PFSK-1 (cell line): ENCODE measurements around the gene KRT80.

Experiments
- FOXP2 ChIP-seq: optimal IDR thresholded peaks from 2 replicates; pipeline ENCODE3; 2011; ENCODE audit warnings: borderline replicate concordance, control low read depth, inconsistent platforms; ENCODE audit not compliant: insufficient read depth; ENCODE audit errors: extremely low read length, extremely low read depth
- POLR2AphosphoS5 ChIP-seq: IDR thresholded peaks from 2 replicates; pipeline ENCODE4 v1.6.1; 2012; ENCODE audit warnings: low read depth, mild to moderate bottlenecking, control low read depth, low read length, moderate library complexity
- SIN3A ChIP-seq: IDR thresholded peaks from 2 replicates; pipeline ENCODE4 v1.6.1; 2012; ENCODE audit warnings: mild to moderate bottlenecking, low read length, moderate library complexity, borderline replicate concordance; ENCODE audit not compliant: insufficient read depth
- TAF1 ChIP-seq: IDR thresholded peaks from 2 replicates; pipeline ENCODE4 v1.6.1; 2012; ENCODE audit warnings: low read length, control low read depth, borderline replicate concordance; ENCODE audit not compliant: insufficient read depth
- TF ChIP-seq, protein P1 (sequence below), 2 experiments: IDR thresholded peaks; 2 replicates each; pipeline versions ENCODE4 v1.6.1 to v1.8.0; 2011 to 2012; ENCODE audit warnings: low read depth in 2 of 2, low read length in 2 of 2, control low read depth in 1 of 2, inconsistent platforms in 1 of 2, mild to moderate bottlenecking in 1 of 2, moderate library complexity in 1 of 2; ENCODE audit not compliant: insufficient read depth in 1 of 2

The KRT80 gene

DNA sequence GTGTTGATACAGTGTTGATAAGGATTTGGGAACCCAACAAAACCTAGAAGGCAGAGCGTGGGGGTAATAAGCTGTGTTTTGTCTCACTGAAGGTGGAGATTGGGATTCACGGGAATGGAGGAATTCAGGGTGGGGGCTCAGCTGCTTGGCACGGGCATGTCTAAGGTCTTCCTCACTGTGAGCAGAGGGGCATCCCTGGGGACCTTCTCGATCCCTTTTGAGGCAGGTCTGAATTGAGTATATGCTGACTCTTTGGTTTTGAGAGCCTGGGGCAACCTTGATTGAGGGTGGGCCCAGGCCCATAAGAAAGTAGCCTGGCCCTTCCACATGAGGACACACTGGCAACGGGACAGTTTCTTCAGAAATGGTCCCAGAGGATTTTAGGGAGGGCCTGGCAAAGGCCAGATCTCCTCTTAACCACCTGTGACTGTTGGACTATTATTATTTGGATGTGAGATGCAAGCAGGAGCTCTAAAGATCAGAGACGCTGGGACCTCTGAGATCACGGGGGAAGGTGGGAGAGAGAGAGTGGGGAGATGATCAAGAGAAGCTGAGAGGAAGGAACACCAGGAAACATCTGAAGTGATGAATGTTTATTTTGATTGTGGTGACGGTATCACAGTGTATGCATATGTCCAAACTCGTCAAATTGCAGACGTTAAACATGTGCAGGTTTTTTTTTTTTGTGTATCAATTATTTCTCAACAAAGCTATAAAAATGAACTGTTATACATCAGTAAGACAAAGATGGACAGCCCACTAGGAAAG is 63.9 kb downstream of the KRT80 start:
- TF ChIP-seq FOXP2 = no peak
- TF ChIP-seq TAF1 = no peak
- TF ChIP-seq, protein P1, sequence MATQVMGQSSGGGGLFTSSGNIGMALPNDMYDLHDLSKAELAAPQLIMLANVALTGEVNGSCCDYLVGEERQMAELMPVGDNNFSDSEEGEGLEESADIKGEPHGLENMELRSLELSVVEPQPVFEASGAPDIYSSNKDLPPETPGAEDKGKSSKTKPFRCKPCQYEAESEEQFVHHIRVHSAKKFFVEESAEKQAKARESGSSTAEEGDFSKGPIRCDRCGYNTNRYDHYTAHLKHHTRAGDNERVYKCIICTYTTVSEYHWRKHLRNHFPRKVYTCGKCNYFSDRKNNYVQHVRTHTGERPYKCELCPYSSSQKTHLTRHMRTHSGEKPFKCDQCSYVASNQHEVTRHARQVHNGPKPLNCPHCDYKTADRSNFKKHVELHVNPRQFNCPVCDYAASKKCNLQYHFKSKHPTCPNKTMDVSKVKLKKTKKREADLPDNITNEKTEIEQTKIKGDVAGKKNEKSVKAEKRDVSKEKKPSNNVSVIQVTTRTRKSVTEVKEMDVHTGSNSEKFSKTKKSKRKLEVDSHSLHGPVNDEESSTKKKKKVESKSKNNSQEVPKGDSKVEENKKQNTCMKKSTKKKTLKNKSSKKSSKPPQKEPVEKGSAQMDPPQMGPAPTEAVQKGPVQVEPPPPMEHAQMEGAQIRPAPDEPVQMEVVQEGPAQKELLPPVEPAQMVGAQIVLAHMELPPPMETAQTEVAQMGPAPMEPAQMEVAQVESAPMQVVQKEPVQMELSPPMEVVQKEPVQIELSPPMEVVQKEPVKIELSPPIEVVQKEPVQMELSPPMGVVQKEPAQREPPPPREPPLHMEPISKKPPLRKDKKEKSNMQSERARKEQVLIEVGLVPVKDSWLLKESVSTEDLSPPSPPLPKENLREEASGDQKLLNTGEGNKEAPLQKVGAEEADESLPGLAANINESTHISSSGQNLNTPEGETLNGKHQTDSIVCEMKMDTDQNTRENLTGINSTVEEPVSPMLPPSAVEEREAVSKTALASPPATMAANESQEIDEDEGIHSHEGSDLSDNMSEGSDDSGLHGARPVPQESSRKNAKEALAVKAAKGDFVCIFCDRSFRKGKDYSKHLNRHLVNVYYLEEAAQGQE (IDR thresholded peaks at IDR 0.05; ENCODE audit: insufficient read depth in 1 of 2, low read depth in 2 of 2, low read length in 2 of 2) = no peak
- TF ChIP-seq SIN3A = no peak
- TF ChIP-seq POLR2AphosphoS5 = no peak

DNA sequence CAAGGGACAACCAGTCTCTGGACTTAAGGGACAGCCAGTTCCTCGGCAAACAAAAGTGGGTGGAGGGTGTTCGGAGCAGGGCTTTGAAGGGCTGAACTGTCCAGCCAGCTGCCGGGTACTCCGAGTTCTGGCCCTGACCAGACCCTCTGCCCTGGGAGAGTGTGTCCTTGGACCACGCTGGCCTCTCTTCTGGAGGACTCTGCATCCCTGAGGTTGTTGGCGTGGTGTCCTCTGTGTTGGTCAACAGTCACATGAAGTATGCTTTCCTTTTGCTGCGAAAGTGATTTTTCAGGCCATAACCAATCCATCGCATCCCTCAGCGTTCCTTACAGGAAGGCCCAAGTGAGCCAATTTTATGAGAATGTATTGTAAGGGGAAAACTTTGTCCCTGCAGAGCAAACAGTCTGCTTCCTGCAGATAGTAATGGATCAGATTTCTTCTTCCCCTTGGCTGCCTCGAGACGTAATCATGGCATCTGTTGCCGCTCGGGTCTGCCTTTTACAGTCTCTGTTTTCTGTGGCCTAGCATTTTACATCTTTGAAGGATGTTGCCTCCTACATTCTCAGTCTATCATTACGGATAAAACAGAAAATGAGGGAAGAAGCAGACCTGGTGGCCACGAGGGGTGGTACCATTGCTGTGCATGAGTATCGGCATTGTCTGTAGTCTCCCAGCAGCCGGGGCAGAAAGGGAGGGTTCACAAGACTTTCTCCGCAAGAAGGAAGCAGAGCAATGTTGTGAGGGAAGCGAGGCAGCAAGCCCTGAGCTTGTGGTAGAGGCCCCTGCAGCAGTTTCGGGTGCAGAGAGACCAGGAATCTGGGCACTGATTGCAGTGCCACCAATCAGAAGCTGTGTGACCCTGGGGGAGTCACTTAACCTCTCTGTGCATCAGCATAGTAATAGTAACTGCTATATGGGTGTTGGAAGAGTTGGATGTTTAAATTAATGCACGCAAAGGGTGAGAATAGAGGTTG is 64.9 kb downstream of the KRT80 start:
- no peak for TF ChIP-seq FOXP2
- TF ChIP-seq SIN3A = no peak

DNA sequence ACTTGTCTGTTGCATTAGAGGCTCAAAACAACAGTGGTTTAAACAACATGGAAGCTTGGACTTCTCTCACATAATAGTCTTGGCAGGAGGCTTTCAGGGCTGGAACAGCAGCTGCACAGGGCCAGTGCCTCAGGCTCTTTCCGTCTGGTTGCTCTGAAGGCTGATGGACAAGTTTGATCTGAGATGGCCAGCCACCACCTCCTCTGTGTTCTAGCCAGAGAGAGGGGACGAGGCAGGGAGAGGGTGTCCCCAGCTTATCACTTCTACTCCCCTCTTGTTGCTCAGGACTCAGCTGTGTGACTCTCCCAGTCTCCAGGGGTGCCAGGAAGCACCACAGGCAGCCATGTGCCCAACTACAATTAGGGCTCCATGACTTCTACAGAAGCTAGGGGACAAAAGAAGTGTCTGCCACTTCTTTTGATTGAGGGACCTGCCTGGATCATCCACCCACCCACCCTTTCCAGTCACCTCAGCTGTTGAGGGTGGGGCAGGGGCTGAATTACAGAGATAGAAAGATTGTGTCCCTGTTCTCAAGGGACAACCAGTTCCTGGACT is 65.7 kb downstream of the KRT80 start:
- TF ChIP-seq TAF1 (no peak), SIN3A (no peak), FOXP2 (no peak), POLR2AphosphoS5 (no peak)

DNA sequence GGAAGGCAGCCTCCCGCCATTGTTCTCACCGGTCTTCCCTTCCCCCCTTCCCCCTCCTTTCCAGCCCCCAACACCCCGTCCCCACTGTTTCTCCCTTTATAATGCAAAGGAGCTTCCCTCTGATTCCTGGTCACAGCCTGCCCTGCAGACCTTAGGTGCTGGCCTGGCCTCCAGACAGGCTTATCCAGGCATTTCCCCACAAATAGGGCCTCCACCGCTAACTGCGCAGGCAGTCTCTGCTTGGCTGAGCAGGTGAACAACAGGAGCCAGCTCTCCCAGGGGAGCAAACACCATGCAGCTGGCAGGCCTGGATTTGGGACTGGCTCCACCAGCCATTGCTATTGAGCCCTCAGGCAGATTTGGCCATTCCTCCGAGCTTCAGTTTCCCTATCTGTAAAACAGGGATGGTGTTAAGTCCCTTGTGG is 66.3 kb downstream of the KRT80 start:
- TF ChIP-seq FOXP2 (no peak), SIN3A (no peak), TAF1 (no peak), POLR2AphosphoS5 (no peak)
- TF ChIP-seq, protein P1 (IDR thresholded peaks at IDR 0.05; ENCODE audit: insufficient read depth in 1 of 2, low read depth in 2 of 2, low read length in 2 of 2) = no peak

DNA sequence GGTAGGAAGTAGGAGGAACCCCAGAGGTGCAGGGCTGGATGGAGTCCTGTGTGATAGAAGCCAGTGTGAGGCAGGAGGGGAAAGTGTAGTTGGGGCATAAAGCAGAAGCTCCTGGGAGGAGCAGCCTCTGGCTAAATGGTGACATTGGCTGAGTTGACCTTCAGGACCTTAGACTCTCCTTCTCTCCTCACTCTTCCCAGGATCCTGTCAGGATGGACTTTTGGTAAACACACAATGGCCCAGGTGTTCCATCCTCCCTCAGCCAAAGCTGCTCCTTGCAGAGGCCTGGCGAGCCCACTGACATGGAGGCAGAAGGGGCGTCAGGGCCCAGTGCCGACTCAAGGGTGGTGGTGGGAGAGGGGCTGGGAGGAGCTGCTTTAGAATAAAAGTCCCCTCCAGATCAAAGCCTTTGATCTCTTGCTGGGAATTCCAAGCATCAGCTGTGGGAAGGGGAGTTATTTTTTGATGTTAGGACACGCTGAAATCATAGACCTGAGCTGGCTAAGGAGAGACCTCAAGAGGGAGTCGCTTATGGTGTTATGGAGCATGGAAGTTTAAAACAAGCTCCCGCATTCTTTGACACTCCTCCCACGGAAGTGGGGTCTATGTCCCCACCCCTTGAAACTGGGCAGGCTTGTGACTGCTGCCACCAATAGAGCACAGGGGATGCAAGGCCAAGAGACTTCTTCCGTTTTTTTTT is 68.2 kb downstream of the KRT80 start:
- no peak for TF ChIP-seq SIN3A
- TF ChIP-seq, protein P1 (IDR thresholded peaks at IDR 0.05; ENCODE audit: insufficient read depth in 1 of 2, low read depth in 2 of 2, low read length in 2 of 2) = no peak
- TF ChIP-seq TAF1 = no peak
- TF ChIP-seq FOXP2 = no peak
- TF ChIP-seq POLR2AphosphoS5 = no peak
